Cardiac septum (tissue), 1 donor: ENCODE data around the gene MYD88. TPM values are rescaled to one million over a fixed set of nuclear protein-coding genes. Genes with fewer than 3 reads are reported as not detected.

Source experiments
- DNase-seq: peaks from one replicate; pipeline ENCODE4 v3.0.0-alpha.2; 2020; ENCODE audit warnings: low spot score
- intact Hi-C: fragments of 100-400 bp; cut with DNase I; formaldehyde crosslinking; loops from one replicate; pipeline ENCODE4 v1.14.0; 2022
- long read RNA-seq: library from polyadenylated mRNA; unstranded; transcript quantifications from one replicate; pipeline ENCODE4 v2.0.0, GENCODE V29; 2021
- total RNA-seq: library from RNA; stranded (reverse); fragmentation: NEBNext Ultra II Directional; extraction: Animal tissue kit (Norgen Biotek cat#: 25700); gene quantifications from one replicate; pipeline ENCODE4 v1.2.1, GENCODE V29; 2021
- donor health status: DM: no; HTN: no; CAD: no.

The MYD88 gene
- 8.5 TPM for total RNA-seq
- long read RNA-seq, transcript MYD88-201 (5 exons, 2,850 nt), result major isoform, 11 of 17 reads
- long read RNA-seq, partial matches to known transcripts, result 0 of 17 reads
- long read RNA-seq, other reads (novel, unspliced or antisense), result 4 of 17 reads

DNA sequence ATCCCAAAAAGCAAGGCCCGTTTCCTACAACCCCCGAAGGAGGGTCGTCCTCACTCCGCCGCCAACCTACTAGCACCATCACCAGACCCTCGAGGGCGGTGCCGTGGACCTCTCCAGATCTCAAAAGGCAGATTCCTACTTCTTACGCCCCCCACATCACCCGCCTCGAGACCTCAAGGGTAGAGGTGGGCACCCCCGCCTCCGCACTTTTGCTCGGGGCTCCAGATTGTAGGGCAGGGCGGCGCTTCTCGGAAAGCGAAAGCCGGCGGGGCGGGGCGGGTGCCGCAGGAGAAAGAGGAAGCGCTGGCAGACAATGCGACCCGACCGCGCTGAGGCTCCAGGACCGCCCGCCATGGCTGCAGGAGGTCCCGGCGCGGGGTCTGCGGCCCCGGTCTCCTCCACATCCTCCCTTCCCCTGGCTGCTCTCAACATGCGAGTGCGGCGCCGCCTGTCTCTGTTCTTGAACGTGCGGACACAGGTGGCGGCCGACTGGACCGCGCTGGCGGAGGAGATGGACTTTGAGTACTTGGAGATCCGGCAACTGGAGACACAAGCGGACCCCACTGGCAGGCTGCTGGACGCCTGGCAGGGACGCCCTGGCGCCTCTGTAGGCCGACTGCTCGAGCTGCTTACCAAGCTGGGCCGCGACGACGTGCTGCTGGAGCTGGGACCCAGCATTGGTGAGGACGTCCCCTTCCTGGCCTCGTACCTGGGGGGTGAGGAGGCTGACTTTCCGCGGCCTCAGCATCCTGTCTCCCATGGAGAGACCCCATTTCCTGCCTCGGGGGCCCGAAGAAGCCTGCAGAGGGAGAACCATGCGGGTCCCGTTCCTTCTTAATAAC is at the start of gene MYD88:
Gene MYD88, plus strand, starts transcription at position 313 of the 842 bp plus-strand sequence. Its CDS starts 40 bp downstream, at position 353.
- intact Hi-C loops, result loop anchor here (5.0 kb wide), 1 partner anchor 209 kb away; the partner anchor contains the start of gene XYLB
- peak; percentile 95 for DNase-seq

DNA sequence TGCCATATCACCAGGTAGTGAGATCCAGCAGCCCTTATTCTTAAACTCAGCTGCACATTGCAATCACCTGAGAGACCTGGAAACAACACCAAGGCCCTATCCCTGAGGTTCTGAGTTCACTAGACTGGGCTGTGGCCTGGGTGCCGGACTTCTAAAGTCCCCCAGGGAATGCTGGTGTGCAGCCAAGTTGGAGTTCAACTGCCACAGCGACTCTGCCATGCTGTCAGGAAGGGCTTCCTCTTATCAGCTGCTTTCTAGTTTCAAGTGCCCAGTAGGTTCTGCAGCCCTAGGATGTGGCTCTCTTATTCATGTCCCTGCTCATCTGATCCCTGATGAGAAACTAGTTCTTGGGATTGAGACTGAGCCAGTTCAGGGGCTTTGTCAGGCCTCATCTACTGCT is 49.3 kb upstream of the MYD88 start:
- intact Hi-C loops, result no loop called here
- DNase-seq, result no peak

DNA sequence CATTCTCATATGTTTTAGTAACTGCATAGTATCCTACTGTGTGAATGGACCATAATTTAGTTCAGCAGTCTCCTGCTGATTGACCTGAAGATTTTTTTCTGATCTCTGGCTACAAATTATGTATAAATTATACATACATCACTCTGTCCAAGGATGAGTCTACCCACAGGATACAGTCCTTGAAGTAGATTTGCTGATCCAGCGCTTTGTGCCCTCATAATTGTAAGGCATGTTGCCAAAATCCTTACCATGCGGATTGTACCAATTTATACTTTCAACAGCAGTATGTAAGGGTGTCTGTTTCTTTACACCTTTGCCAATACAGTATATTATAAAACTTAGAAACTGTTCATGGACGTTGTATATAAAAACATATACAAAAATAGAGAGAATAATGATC is 48.0 kb upstream of the MYD88 start:
- intact Hi-C loops, result no loop called here
- DNase-seq, result no peak

DNA sequence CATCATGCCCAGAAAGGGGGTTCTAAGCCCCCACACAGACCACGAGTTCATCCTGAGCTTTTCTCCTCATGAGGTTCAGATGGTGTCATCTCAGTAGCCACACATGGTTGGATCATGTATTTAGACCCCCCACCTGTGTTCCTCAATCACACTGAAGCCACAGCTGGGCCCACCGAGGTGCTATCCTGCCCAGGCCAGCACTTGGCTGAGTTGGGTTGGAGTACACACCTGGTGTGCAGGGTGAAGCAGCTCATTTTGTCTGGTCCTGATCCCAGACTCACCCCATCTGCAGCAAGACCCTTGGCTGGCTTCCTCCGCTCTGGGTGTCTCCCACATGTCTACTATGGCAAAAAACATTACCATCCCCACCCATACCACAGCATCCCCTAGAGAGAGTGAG is 43.5 kb upstream of the MYD88 start:
- no peak for DNase-seq

DNA sequence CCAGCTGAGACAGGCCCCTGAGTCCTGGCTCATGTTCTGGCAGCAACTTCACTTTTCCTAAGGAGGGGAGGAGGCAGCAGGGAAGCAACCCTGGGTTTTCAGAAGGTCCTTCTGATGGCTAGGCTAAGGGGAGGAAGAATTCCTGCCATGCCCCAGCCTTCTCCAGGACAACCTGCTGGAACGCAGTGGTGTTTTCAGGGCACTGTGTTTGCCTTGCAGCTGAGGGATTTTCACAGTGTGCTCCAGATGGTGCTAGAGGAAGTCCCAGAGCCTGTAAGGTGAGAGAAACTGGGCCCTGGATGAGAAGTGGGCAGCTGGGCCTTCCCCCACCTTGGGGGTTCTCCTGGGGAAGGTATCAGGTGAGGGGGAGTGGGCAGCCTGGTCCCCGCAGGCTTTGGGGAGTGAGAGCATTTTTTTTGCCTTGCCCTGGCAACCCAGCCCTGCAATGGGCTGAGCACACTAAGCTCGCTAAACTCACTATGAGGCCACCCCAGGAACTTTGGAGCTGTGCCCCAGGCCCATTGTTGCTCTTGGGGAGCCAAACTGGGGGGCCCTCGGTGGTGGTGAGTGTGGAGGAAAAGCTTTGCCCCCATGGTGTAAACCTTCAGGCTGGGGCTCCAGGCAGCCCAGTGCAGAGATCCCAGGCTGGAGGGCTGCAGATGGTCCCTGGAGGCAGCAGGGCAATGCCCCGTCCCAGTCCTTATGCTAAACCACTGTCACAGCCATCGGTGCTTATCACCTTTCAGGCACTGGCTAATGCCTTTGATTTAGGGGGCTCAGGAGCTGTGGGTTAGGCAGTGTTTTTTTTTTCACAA is 42.6 kb upstream of the MYD88 start:
- no peak for DNase-seq
- intact Hi-C loops, result no loop called here

More for the DNA sequence above, 43.5 kb upstream of the MYD88 start:
- intact Hi-C loops, result no loop called here

DNA sequence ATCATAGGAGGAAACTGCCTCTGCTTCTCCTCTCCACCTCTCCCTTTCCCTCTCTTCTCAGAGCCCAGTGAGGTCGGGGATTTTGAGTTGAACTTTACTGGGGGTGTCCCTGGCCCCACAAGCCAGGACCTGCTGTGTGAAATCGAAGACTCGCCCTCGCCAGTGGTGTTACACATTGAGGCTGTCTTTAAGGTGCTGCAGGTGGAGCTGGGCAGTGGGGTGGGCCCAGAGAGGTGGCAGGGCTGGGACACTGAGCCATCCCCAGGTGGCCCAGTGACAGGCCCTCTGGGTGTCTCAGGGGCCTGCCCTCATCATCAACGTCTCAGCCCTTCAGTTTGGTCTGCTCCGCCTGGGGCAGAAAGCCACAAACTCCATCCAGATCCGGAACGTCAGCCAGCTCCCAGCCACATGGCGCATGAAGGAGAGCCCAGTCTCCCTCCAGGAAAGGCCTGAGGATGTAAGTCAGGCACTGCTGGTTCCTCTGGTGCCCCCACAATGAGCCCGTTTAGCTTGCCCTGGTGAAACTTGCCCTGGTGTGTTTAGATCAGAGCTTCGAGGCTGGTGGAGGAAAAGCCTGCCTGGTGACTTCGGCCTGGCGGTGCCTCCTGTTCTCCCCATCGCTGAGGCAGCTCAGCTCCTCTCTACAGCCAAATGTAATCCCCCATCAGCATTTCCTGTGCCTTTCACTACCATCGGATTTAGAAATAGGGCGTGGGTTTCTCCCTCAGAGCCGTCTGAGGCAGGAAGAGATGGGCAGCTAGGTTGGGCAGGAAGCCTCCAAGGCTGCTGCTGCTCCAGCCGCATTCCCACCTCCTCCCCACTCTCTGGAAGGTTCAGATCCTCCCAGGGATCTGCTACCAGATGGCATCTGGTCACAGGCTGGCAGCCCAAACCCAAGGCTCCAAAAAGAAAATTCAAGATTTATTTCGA is 40.8 kb upstream of the MYD88 start:
- DNase-seq, result no peak
- intact Hi-C loops, result no loop called here

DNA sequence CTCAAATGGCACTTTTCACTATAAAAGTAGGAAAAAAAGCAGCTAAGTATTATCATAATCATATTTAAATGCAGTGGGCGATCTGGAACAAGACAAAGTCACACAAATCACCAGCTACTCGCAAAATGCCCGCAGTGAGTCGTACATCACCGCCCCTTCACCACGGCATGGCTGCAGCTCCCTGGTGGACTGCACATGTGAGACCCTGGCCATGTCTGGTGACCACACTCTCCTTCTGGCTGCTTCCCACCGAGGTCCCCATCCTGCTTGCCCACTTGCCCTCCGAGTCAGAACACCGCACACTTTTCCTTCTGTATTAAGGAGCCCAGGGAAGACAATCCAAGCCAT is 40.1 kb upstream of the MYD88 start:
- intact Hi-C loops, result no loop called here

DNA sequence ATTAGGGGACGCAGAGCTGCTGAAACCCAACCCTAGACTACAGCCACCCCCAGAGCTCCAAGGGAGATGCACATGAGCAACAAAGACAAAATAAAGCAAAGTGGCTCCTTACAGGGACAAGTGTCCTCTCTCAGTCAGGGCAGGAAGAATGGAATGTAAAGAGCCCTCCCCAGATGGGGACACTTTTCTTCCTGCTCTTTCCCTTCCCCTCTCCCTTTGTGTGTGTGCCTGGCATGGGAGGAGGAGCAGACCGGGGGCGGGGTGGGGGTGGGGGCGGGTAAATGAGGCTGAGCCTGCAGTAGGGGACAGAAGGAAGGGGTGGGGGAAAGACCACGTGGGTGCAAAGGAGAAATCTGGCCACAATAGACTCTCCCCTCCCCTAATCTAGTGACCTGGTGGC is 38.9 kb upstream of the MYD88 start:
- DNase-seq, result no peak
- intact Hi-C loops, result no loop called here

More for the DNA sequence above, 40.1 kb upstream of the MYD88 start:
- DNase-seq, result no peak

DNA sequence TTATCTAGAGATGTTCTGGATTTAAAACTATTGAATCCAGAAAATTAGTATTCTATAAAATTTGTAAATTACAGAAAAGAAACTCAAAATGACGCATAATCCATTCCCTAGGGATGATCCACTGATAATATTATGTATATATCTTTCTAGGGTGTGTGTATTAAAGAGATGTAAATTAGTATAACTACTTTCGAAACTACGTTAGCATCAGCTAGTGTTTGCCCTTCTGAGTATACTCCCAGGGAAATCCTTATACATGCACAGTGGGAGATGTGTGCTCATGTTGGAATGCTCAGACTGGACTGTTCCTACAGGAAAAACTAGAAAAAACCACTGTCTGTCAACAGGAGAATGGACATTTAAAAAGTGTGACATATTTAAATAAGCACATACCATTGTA is 38.0 kb upstream of the MYD88 start:
- intact Hi-C loops, result no loop called here
- DNase-seq, result no peak

DNA sequence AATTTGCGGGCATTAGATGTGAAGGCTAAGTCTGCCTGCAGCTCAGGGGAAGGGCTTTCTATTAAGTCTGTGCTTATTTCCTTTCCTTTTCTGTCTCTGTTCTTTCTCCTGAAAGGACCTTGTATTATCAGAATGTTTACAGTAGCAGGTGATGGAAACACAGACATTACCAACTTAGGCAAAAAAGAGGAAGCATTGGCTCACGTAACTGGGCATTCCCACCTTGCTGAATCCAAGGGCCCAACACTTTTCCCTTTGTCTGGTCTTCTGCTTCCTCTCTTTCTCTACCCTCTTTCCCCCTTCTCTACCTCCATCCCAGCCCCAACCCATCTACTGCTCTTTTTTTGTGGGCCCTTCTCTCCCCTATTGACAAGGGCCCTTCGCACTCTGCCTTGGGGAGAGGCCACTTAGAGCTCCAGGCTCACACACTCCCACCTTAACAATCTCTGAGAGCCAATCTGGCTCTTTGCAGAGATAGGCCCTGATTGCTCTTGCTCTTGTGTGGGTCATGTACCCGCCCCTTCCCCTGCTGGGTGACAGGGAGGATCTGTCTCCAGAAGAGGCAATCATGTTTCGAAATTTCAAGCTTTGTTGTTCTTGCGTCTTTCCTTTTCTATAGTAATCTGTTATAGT is 36.5 kb upstream of the MYD88 start:
- intact Hi-C loops, result no loop called here
- DNase-seq, result no peak

DNA sequence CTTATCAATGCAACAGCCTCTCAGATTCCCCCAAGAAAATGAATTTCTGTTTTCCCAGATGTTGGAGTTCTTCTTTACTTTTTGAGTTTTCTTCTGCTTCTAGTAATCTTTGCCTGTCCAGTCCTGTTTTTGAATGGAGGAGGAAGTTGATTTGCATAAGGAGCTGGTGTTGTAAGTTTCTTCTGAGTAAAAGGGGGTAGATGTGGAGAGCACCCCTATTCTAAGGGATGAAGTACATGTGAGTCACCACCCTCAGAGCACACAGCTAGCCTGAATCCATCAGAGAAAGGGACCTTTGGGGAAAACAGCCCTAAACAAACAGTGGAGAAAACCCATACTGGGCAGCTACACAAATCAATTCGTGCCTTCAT is 36.0 kb upstream of the MYD88 start:
- intact Hi-C loops, result no loop called here
- no peak for DNase-seq

DNA sequence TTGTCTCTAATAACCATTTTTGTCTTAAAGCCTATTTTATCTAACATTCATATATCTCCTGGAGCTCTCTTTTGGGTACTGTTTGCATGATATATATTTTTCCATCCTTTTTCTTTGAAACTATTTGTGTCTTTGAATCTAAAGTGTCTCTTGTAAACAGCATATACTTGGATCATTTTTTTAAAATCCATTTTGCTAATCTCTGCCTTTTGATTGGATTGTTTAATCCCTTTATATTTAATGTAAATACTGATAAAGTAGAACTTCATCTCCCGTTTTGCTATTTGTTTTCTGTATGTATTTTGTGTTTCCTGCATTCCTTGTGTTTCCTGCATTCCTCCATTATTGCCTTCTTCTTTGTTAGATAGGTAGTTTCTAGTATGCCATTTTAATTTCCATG is 32.9 kb upstream of the MYD88 start:
- intact Hi-C loops, result no loop called here
- no peak for DNase-seq

DNA sequence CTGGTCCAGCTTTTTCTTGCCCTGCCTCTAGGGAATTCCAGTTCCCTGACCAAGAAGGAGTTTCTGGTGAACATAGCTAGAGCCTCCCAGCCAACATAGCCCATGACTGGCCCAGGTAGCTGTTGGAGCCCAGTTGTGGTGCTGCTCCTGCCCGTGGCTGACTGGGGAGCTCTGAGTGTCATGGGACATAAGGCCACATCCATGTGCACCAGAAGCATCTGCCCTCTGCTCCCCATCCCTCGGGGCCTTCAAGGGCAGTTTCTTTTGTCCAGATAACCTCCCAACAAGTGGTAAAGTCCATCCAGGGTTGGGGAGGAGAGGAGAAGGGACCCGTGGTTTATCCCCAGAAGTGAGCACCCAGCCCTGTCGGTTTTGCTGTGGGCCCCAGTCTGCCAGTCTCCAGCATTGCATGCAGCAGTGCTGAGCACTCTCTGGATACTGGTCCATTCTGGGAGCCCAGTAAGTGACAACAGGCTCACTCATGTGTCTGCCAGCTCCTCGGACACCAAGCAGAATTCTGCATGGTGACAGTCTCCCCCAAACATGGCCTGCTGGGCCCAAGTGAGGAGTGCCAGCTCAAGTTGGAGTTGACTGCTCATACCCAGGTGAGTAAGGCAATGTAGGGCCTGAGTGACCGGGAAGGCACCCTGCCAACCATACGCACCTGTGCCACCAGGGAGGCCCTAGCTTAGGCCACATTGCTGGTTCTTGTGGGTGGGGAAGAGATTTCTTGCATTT is 30.4 kb upstream of the MYD88 start:
- intact Hi-C loops, result no loop called here

DNA sequence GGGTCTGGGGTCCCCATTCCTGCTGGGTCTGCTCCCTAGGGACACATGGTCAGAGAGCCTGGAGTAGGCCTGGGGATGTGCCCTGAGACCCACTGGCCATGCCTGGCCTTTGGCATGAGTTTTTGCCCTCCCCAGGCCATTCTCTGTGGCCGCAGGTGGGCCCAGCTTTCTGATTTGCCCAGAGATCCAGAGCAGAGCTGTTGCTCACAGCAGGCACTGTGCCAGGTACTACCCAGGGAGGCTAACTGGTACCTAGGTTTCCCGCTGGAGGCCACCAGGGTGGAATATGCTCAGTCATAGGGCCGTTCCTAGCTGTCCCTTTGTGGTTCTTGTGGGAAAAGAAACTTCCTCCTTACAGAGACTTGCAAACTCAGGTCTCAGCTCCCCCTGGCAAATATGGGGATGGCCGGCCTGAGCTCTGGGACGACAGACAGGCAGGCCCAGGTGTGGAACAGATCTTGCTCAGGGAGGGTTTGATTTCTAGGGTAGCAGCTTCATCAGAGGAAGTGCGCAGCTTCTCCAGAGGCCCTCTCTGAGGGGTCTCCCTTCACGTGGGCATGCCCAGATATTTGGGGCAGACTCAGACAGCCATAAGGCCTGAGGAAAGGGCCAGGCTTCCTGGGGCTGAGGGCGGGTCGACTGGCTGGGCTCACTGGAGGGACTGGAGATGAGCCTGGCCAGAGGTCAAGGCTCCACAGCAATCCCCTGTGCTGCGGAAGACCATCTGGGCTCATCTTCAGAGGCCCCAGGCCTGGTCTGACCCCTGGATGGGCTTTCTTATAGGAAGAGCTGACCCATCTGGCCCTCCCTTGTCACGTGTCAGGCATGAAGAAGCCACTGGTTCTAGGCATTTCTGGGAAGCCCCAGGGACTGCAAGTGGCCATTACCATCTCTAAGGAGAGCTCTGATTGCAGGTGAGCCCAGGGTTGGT is 29.5 kb upstream of the MYD88 start:
- DNase-seq, result no peak
- intact Hi-C loops, result no loop called here

More for the DNA sequence above, 30.4 kb upstream of the MYD88 start:
- DNase-seq, result no peak

DNA sequence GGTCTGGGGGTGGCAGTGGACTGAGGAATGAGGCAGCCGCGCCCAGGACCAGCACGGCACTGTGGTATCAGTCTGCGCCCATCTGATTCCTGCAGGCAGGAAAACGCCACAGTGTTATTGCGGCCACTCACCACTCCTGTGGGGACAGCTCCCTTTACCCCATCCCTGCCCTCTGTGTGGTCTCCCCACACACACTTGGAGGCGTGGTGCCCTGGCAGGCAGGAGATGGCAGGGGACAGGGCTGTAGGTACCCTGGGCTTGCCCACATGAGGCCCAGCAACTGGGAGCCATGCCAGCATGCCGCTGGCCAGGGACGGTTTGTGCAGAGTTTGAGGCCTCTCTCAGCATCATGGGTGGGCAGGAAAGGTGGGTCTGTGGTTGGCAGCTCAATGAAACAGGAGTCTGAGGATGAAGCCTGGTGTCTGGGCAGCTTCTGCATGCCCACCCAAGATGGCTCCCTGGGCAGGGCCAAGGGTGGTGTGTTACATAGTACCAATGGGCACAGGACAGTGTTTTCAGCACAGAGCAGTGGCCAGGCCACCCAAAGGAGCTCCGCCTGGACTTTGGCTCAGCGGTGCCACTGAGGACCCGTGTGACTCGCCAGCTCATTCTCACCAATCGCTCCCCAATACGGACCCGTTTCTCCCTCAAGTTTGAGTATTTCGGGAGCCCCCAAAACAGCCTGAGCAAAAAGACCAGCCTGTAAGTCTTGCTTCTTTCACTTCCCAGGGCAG is 28.7 kb upstream of the MYD88 start:
- intact Hi-C loops, result no loop called here
- DNase-seq, result no peak

DNA sequence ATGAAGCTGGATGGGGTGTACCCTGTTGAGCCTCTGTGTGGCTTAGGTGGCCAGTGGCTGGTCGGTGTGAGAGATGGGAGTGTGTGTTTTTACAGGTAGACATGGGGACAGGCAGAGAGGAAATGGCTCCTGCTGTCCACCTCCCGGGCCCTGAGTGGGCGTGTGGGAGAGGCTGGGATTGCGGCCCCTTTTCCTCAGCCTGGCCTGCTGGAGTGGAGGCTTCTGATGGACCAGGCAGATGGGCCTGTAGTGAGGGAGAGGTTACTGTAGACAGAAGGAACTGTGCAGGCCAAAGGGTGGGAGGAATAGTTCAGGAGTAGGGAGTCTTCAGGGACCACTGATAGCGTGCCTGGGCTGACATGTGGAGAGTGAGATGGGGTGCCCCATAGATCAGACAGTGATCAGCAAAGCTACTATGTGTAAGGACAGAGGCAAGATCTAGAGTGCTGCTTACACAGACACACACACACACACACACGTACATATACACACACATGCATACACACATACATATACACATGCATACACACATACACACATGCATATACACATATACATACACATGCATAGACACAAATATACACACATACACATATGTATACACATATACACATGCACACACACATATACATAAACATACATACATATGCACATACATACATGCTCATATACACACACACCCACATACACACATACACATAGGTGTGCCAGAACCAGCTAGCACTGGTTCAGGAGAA is 28.0 kb upstream of the MYD88 start:
- no peak for DNase-seq

More for the DNA sequence above, 28.0 kb upstream of the MYD88 start:
- intact Hi-C loops, result no loop called here
